Trophoblast cell (in vitro differentiated cells and primary cell): ENCODE measurements around the gene SETD1B.
A peak's percentile ranks its signal among the peaks of the same experiment; 100 is the strongest.

Experiments
- DNase-seq, 2 donors: peaks; one replicate each; pipeline ENCODE4 v3.0.0-alpha.2; 2016
- H2AFZ ChIP-seq: 2 replicates; pipeline ENCODE4 v1.6.1; 2013; ENCODE audit warnings: low read length, moderate library complexity, mild to moderate bottlenecking; ENCODE audit not compliant: insufficient read depth, poor library complexity
- H2AK5ac ChIP-seq: 2 replicates; pipeline ENCODE4 v1.6.1; 2013; ENCODE audit warnings: mild to moderate bottlenecking, low read length
- H2BK120ac ChIP-seq: 2 replicates; pipeline ENCODE4 v1.6.1; 2013; ENCODE audit warnings: low read length, mild to moderate bottlenecking, moderate library complexity; ENCODE audit not compliant: insufficient read depth, poor library complexity
- H2BK12ac ChIP-seq: 2 replicates; pipeline ENCODE4 v1.6.1; 2013; ENCODE audit warnings: mild to moderate bottlenecking, low read length, moderate library complexity
- H2BK5ac ChIP-seq: 2 replicates; pipeline ENCODE4 v1.6.1; 2013; ENCODE audit warnings: low read length, low read depth, moderate library complexity, mild to moderate bottlenecking; ENCODE audit not compliant: poor library complexity
- H3K14ac ChIP-seq: 2 replicates; pipeline ENCODE4 v1.6.1; 2013; ENCODE audit warnings: mild to moderate bottlenecking, low read length
- H3K18ac ChIP-seq: 2 replicates; pipeline ENCODE4 v1.6.1; 2013; ENCODE audit warnings: mild to moderate bottlenecking, low read length
- H3K23ac ChIP-seq: 2 replicates; pipeline ENCODE4 v1.6.1; 2013; ENCODE audit warnings: low read length
- H3K27ac ChIP-seq: 2 replicates; pipeline ENCODE4 v1.5.1; 2013; ENCODE audit warnings: low read depth, mild to moderate bottlenecking, inconsistent platforms, low read length, moderate library complexity
- H3K27me3 ChIP-seq: 2 replicates; pipeline ENCODE4 v1.6.1; 2013; ENCODE audit warnings: inconsistent platforms, mild to moderate bottlenecking, low read length, moderate library complexity; ENCODE audit not compliant: insufficient read depth
- H3K36me3 ChIP-seq, 2 experiments: 1 replicate in 1 of 2; 2 replicates in 1 of 2; pipeline ENCODE4 v1.6.1; 2013; ENCODE audit warnings: low read length in 2 of 2, mild to moderate bottlenecking in 2 of 2, moderate library complexity in 1 of 2; ENCODE audit not compliant: insufficient read depth in 2 of 2, control insufficient read depth in 1 of 2
- H3K4ac ChIP-seq: 2 replicates; pipeline ENCODE4 v1.6.1; 2013; ENCODE audit warnings: low read depth, mild to moderate bottlenecking, low read length, moderate library complexity
- H3K4me1 ChIP-seq, 2 experiments: 1 replicate in 1 of 2; 2 replicates in 1 of 2; pipeline ENCODE4 v1.6.1; 2013; ENCODE audit warnings: low read length in 2 of 2, mild to moderate bottlenecking in 2 of 2, moderate library complexity in 1 of 2; ENCODE audit not compliant: insufficient read depth in 2 of 2, control insufficient read depth in 1 of 2
- H3K4me2 ChIP-seq: 2 replicates; pipeline ENCODE4 v1.6.1; 2013; ENCODE audit warnings: inconsistent platforms, mild to moderate bottlenecking, low read length, moderate library complexity
- H3K4me3 ChIP-seq: 2 replicates; pipeline ENCODE4 v1.5.1; 2013; ENCODE audit warnings: mild to moderate bottlenecking, low read depth, low read length, inconsistent platforms
- H3K79me1 ChIP-seq: one replicate; pipeline ENCODE4 v1.6.1; 2013; ENCODE audit warnings: low read length
- H3K79me2 ChIP-seq: 2 replicates; pipeline ENCODE4 v1.6.1; 2013; ENCODE audit warnings: low read length, mild to moderate bottlenecking; ENCODE audit not compliant: control insufficient read depth, insufficient read depth, poor library complexity
- H3K9ac ChIP-seq: 2 replicates; pipeline ENCODE4 v1.6.1; 2013; ENCODE audit warnings: mild to moderate bottlenecking, low read length
- H3K9me3 ChIP-seq: 2 replicates; pipeline ENCODE4 v1.6.1; 2013; ENCODE audit warnings: low read depth, mild to moderate bottlenecking, control low read depth, inconsistent platforms, low read length; ENCODE audit not compliant: insufficient read depth
- H4K12ac ChIP-seq: 2 replicates; pipeline ENCODE4 v1.6.1; 2013; ENCODE audit warnings: low read depth, mild to moderate bottlenecking, low read length, moderate library complexity
- H4K8ac ChIP-seq: 2 replicates; pipeline ENCODE4 v1.6.1; 2013; ENCODE audit warnings: low read depth, mild to moderate bottlenecking, low read length, moderate library complexity
- H4K91ac ChIP-seq: one replicate; pipeline ENCODE4 v1.6.1; 2013; ENCODE audit warnings: low read depth, mild to moderate bottlenecking, low read length, moderate library complexity
- WGBS: extraction: QIAGEN DNeasy Blood & Tissue Kit; methylation state at CpG from one replicate; pipeline ENCODE4 v1.1.7; 2013; ENCODE audit warnings: missing lambda C conversion rate; ENCODE audit not compliant: insufficient read length, insufficient coverage; ENCODE audit errors: extremely low coverage; 5-methylcytosine and 5-hydroxymethylcytosine counted together

SETD1B gene

DNA sequence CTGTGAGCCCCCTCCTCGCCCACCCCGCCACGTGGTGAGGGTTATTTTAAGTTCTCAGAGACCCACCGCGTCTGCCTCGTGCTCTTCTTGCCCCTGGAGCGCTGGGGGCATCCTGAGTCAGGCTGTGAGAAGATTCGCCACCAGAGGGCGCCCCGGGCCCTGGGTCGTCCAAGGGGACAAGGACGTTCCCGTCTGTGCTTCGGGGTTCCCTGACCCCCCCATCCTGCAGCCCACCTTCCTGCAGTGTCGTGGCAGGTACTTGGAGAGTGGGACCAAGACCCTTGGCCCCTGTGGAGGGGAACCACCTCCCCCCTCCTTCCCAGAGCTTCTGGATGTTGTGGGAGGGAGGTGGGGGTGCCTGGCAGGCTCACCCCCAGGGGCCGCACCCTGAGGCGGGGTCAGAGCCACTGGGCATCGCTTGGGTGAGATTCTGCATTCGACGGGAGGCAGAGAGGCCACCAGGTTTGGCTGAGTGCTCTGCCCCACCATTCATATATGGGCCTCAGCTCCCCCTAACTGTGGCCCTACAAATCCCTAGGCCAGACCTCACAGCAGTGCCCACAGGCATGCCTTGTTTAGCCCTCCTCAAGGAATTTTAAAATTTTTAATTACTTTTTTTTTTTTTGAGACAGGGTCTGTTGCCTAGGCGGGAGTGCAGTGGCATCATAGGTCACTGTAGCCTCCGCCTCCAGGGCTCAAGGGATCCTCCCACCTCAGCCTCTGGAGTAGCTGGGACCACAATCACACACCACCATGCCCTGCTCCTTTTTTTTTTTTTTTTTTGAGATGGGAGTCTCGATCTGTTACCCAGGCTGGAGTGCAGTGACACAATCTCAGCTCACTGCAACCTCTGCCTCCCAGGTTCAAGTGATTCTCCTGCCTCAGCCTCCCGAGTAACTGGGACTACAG is 27.4 kb upstream of the SETD1B start:
- no peak overlapping the region for H2BK5ac ChIP-seq
- peaks cover 8 to 20% of the 10 kb centered on the region in 2 experiments for H3K36me3 ChIP-seq
- H4K8ac ChIP-seq, result peak overlapping the region; percentile 57
- H3K9ac ChIP-seq, result no peak overlapping the region
- peak overlapping the region; percentile 7 for H3K4me3 ChIP-seq
- peak overlapping the region; percentile 12 for H4K12ac ChIP-seq
- no peaks in the 10 kb centered on the region for H3K27me3 ChIP-seq
- peaks cover 2% of the 10 kb centered on the region for H3K9me3 ChIP-seq
- peaks cover 11 to 15% of the 10 kb centered on the region in 2 experiments for H3K4me1 ChIP-seq
- no peak overlapping the region for H3K27ac ChIP-seq
- H2AFZ ChIP-seq, result no peak overlapping the region
- no peak overlapping the region for H3K14ac ChIP-seq
- H3K23ac ChIP-seq, result no peak overlapping the region
- peak overlapping the region; percentile 29 for H2BK12ac ChIP-seq
- no peak overlapping the region for H4K91ac ChIP-seq
- peaks cover 6% of the 10 kb centered on the region for H3K79me1 ChIP-seq
- peak overlapping the region; percentile 26 for H2AK5ac ChIP-seq
- peak; percentile 56 to 83 for DNase-seq
- no CpG with 5 or more reads among the region's 24 CpGs for WGBS
- H3K79me2 ChIP-seq, result no peaks in the 10 kb centered on the region
- no peak overlapping the region for H3K4me2 ChIP-seq
- no peak overlapping the region for H3K18ac ChIP-seq
- H3K4ac ChIP-seq, result no peak overlapping the region
- H2BK120ac ChIP-seq, result no peak overlapping the region

- Histone ChIP-seq H2BK120ac (no peak overlapping the region), H3K9me3 (peaks cover 2% of the 10 kb centered on the region), H4K12ac (no peak overlapping the region), H3K4me2 (no peak overlapping the region), H3K23ac (no peak overlapping the region), H3K9ac (no peak overlapping the region), H3K27me3 (no peaks in the 10 kb centered on the region), H3K4me1 (peaks cover 5 to 10% of the 10 kb centered on the region in 2 experiments), H2BK5ac (no peak overlapping the region), H2AK5ac (no peak overlapping the region), H4K8ac (no peak overlapping the region), H4K91ac (no peak overlapping the region), H3K27ac (no peak overlapping the region), H3K14ac (no peak overlapping the region), H3K4me3 (no peak overlapping the region), H3K79me1 (peaks cover 4% of the 10 kb centered on the region), H3K4ac (no peak overlapping the region), H2AFZ (no peak overlapping the region), H2BK12ac (no peak overlapping the region), H3K18ac (no peak overlapping the region), H3K36me3 (peaks cover 8 to 20% of the 10 kb centered on the region in 2 experiments), H3K79me2 (no peaks in the 10 kb centered on the region)
- peak; percentile 26 to 59 for DNase-seq
- WGBS, result no CpG with 5 or more reads among the region's 17 CpGs
Observed at GRCh38 chr12:121778567-121779421, 25.0 kb upstream of the SETD1B start.

DNA sequence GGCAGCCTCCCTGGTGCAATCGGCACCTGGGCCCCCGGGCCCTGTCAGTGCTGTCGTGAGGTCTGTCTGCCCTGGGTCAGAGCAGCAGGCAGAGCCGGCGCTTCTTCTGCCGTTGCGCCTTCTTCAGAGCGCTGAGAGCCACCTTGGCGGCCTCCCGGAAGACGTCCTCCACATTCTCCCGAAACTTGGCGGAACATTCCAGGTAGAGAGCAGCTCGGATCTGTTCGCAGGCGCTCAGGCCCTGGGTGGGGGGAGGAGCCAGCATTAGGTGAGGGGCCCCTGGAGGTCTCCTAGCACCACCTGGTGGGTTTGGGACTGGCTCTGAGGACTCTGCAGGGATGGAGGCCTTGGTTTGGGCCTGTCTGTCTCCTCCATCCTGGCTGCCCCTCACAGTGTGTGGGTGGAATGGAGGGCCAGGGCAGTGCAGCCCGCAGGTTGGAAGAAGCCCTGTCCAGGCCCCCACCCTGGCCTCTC is 24.4 kb upstream of the SETD1B start:
- H4K12ac ChIP-seq, result no peak overlapping the region
- no peak overlapping the region for H3K18ac ChIP-seq
- H3K4me3 ChIP-seq, result no peak overlapping the region
- H3K4me2 ChIP-seq, result no peak overlapping the region
- H3K79me1 ChIP-seq, result peaks cover 4% of the 10 kb centered on the region
- no peak overlapping the region for H3K4ac ChIP-seq
- peaks cover 8 to 20% of the 10 kb centered on the region in 2 experiments for H3K36me3 ChIP-seq
- H3K9me3 ChIP-seq, result peaks cover 2% of the 10 kb centered on the region
- DNase-seq, result peak in 1 of 2 donors; percentile 17
- H2BK5ac ChIP-seq, result no peak overlapping the region
- H3K23ac ChIP-seq, result no peak overlapping the region
- no peak overlapping the region for H3K27ac ChIP-seq
- H3K9ac ChIP-seq, result no peak overlapping the region
- H3K14ac ChIP-seq, result no peak overlapping the region
- no peaks in the 10 kb centered on the region for H3K79me2 ChIP-seq
- H2BK120ac ChIP-seq, result no peak overlapping the region
- H2BK12ac ChIP-seq, result no peak overlapping the region
- H2AK5ac ChIP-seq, result no peak overlapping the region
- no peak overlapping the region for H4K8ac ChIP-seq
- H3K4me1 ChIP-seq, result peaks cover 4 to 10% of the 10 kb centered on the region in 2 experiments
- no peaks in the 10 kb centered on the region for H3K27me3 ChIP-seq
- no CpG with 5 or more reads among the region's 17 CpGs for WGBS
- no peak overlapping the region for H4K91ac ChIP-seq
- no peak overlapping the region for H2AFZ ChIP-seq

DNA sequence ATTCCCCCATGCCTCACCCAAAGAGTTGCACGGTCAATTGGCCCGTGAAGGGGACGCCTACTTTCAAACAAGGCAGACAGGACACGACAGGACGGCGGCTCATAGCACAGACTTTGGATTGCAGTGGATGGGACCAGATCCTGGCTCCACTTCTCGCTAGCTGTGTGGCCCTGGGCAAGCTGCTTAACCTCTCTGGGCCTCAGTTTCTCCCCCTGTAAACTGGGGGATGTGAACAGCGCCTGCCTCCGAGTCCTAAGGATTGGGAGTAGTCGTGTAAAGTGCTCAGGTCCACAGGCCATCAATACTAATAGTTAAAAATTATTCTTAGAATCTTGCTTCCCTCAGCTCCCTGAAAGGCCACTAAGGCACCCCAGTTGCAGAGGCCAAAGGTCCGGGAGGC is 23.4 kb upstream of the SETD1B start:
- peaks cover 2% of the 10 kb centered on the region for H3K9me3 ChIP-seq
- H4K12ac ChIP-seq, result no peak overlapping the region
- peaks cover 0 to 1% of the 10 kb centered on the region in 2 experiments for H3K4me1 ChIP-seq
- H3K4me3 ChIP-seq, result no peak overlapping the region
- no peak overlapping the region for H4K8ac ChIP-seq
- DNase-seq, result no peak
- no peak overlapping the region for H3K14ac ChIP-seq
- H3K4ac ChIP-seq, result no peak overlapping the region
- H3K36me3 ChIP-seq, result peaks cover 8 to 20% of the 10 kb centered on the region in 2 experiments
- H3K4me2 ChIP-seq, result no peak overlapping the region
- H2AFZ ChIP-seq, result no peak overlapping the region
- H3K79me1 ChIP-seq, result peaks cover 1% of the 10 kb centered on the region
- no peaks in the 10 kb centered on the region for H3K79me2 ChIP-seq
- WGBS, result no CpG with 5 or more reads among the region's 11 CpGs
- H4K91ac ChIP-seq, result no peak overlapping the region
- no peak overlapping the region for H3K18ac ChIP-seq
- no peak overlapping the region for H3K23ac ChIP-seq
- H2BK12ac ChIP-seq, result no peak overlapping the region
- H3K9ac ChIP-seq, result no peak overlapping the region
- no peak overlapping the region for H2BK120ac ChIP-seq
- no peak overlapping the region for H2AK5ac ChIP-seq
- no peak overlapping the region for H3K27ac ChIP-seq
- no peaks in the 10 kb centered on the region for H3K27me3 ChIP-seq
- no peak overlapping the region for H2BK5ac ChIP-seq
